ENCODE measurements around the gene ID1. TPM values are rescaled to one million over a fixed set of nuclear protein-coding genes. Genes with fewer than 3 reads are reported as not detected.
"Not testable (repeated sequence)": the region's sequence is repeated elsewhere in the genome, so short reads cannot be mapped to it uniquely, and the experiment has no call there.

The ID1 gene
- total and polyA plus RNA-seq, 2 experiments from 2014 or later: 221 to 479 TPM

GRCh38 chr20:31648104-31648503 is 43.0 kb downstream of the ID1 start:
- H3K9me3 Mint-ChIP-seq; H3K27me3 ChIP-seq (ENCODE audit: insufficient read depth); H3K4me1 Mint-ChIP-seq; H3F3A ChIP-seq (replicated peaks; ENCODE audit: low read depth); ATAC-seq; H3K27ac Mint-ChIP-seq; H4K20me1 ChIP-seq (replicated peaks; ENCODE audit: insufficient read depth); H3K27ac ChIP-seq (ENCODE audit: low read depth); H3K4me3 Mint-ChIP-seq; H3K79me2 ChIP-seq (replicated peaks; ENCODE audit: insufficient read depth); H3K9me2 ChIP-seq (ENCODE audit: insufficient read depth); H3K4me1 ChIP-seq (ENCODE audit: insufficient read depth); H2AFZ ChIP-seq; DNase-seq (ENCODE audit: low spot score); H3K36me3 Mint-ChIP-seq (ENCODE audit: low read depth); H3K27me3 Mint-ChIP-seq (ENCODE audit: insufficient read depth, low read depth, poor library complexity); H3K4me3 ChIP-seq; H3K36me3 ChIP-seq (ENCODE audit: insufficient read depth); H3K4me2 ChIP-seq: not testable (repeated sequence)

- H3K4me1 ChIP-seq (ENCODE audit: insufficient read depth): no peaks in the 10 kb centered on the region
- Mint-ChIP-seq H3K4me3 (no peak overlapping the region), H3K36me3 (ENCODE audit: low read depth) (no peaks in the 10 kb centered on the region), H3K27me3 (ENCODE audit: insufficient read depth, low read depth, poor library complexity) (peaks cover 7% of the 10 kb centered on the region), H3K4me1 (no peaks in the 10 kb centered on the region), H3K9me3 (no peaks in the 10 kb centered on the region; the same call in 2 of the 3 replicates), H3K27ac (no peak overlapping the region)
- H3K27ac ChIP-seq (ENCODE audit: low read depth): no peak overlapping the region
- H3K4me2 ChIP-seq: no peak overlapping the region
- H3K36me3 ChIP-seq (ENCODE audit: insufficient read depth): no peaks in the 10 kb centered on the region
- no peak overlapping the region for H2AFZ ChIP-seq
- peaks cover 9% of the 10 kb centered on the region for H3F3A ChIP-seq (replicated peaks; ENCODE audit: low read depth)
- ATAC-seq (no peak), DNase-seq (ENCODE audit: low spot score) (no peak)
- H3K27me3 ChIP-seq (ENCODE audit: insufficient read depth): no peaks in the 10 kb centered on the region
- H3K79me2 ChIP-seq (replicated peaks; ENCODE audit: insufficient read depth): no peaks in the 10 kb centered on the region
- no peaks in the 10 kb centered on the region for H3K9me2 ChIP-seq (ENCODE audit: insufficient read depth)
- H4K20me1 ChIP-seq (replicated peaks; ENCODE audit: insufficient read depth): 0 out of 2 replicates have a peak, but pooled peaks cover 4% of the 10 kb centered on the region
- H3K4me3 ChIP-seq: no peak overlapping the region
- TF ChIP-seq JUNB (IDR thresholded peaks at IDR 0.05; ENCODE audit: unreplicated experiment) (no peak), CTCF (conservative IDR thresholded peaks at IDR 0.05; ENCODE audit: low read depth in 2 of 2) (no peak), ZNF331 (CRISPR knock-in tag; IDR thresholded peaks at IDR 0.05; ENCODE audit: low read depth) (no peak), ETS1 (IDR thresholded peaks at IDR 0.05) (no peak), NANOG (IDR thresholded peaks at IDR 0.05; ENCODE audit: borderline replicate concordance) (no peak), ZNF462 (CRISPR knock-in tag; IDR thresholded peaks at IDR 0.05) (no peak), EZH2phosphoT487 (IDR thresholded peaks at IDR 0.05; ENCODE audit: unreplicated experiment) (no peak), CREB1 (CRISPR knock-in tag; IDR thresholded peaks at IDR 0.05; ENCODE audit: low read depth) (no peak), POLR2AphosphoS5 (IDR thresholded peaks at IDR 0.05; ENCODE audit: low read depth) (no peak), ZNF114 (CRISPR knock-in tag; IDR thresholded peaks at IDR 0.05) (no peak), EZH2 (IDR thresholded peaks at IDR 0.05; ENCODE audit: low read depth, unreplicated experiment) (no peak)
Measured at GRCh38 chr20:31652917-31653396, 47.9 kb downstream of the ID1 start.
